GM12875 (cell line): ENCODE measurements around the gene ZYG11A.

Experiments
- H3K4me3 ChIP-seq: one replicate; pipeline ENCODE4 v1.5.1; 2011; ENCODE audit warnings: low read depth, low read length, control low read depth
- CTCF ChIP-seq: IDR thresholded peaks from 2 replicates; pipeline ENCODE4 v1.5.1; 2011; ENCODE audit warnings: low read depth, mild to moderate bottlenecking, control low read depth, inconsistent platforms, low read length, moderate library complexity, borderline replicate concordance; ENCODE audit not compliant: insufficient read depth

Gene ZYG11A

GRCh38 chr1:52917581-52917980, 75.0 kb downstream of the ZYG11A start:
- no peak for TF ChIP-seq CTCF
- H3K4me3 ChIP-seq, result no peak overlapping the region

- no peak for TF ChIP-seq CTCF
- no peak overlapping the region for H3K4me3 ChIP-seq
These were observed 75.6 kb downstream of the ZYG11A start for GRCh38 chr1:52918201-52918600.

GRCh38 chr1:52919051-52919722, 76.6 kb downstream of the ZYG11A start:
- no peak overlapping the region for H3K4me3 ChIP-seq
- no peak for TF ChIP-seq CTCF

GRCh38 chr1:52919723-52920483, 77.3 kb downstream of the ZYG11A start:
- TF ChIP-seq CTCF, result no peak
- no peak overlapping the region for H3K4me3 ChIP-seq

GRCh38 chr1:52920791-52921291, 78.3 kb downstream of the ZYG11A start:
- peak overlapping the region; percentile 51 for H3K4me3 ChIP-seq
- no peak for TF ChIP-seq CTCF

GRCh38 chr1:52925571-52926005, 83.0 kb downstream of the ZYG11A start:
- no peak for TF ChIP-seq CTCF
- H3K4me3 ChIP-seq, result no peak overlapping the region

GRCh38 chr1:52926864-52927211, 84.3 kb downstream of the ZYG11A start:
- peak overlapping the region; percentile 74 for H3K4me3 ChIP-seq
- no peak for TF ChIP-seq CTCF
